Natural killer cell treated with Interleukin-12 subunit alpha and Interleukin-12 subunit beta and Interleukin-15 and Interleukin-18, amount 100 ng/mL, for 72 hours (primary cell): ENCODE measurements around the gene LRP1B. TPM values are rescaled to one million over a fixed set of nuclear protein-coding genes. Genes with fewer than 3 reads are reported as not detected.

Experiments
- ATAC-seq, 2 donors: fragments of 150-1000 bp; cut with Tn5 transposase in 1 of 2; sonication (Bioruptor Pico), chemical (Tn5 transposase) in 1 of 2; 2 replicates each; pipeline ENCODE4 v1.10.0; 2021
- DNase-seq: peaks from one replicate; pipeline ENCODE4 v3.0.0; 2022; ENCODE audit warnings: low spot score
- H3K27ac Mint-ChIP-seq, 2 donors: 1 replicate in 1 of 2; 2 replicates in 1 of 2; pipeline ENCODE4 v1.8.0; 2022; ENCODE audit warnings: mixed read lengths in 2 of 2, mild to moderate bottlenecking in 1 of 2, moderate library complexity in 1 of 2
- H3K27me3 Mint-ChIP-seq, 2 donors: 1 replicate in 1 of 2; 2 replicates in 1 of 2; pipeline ENCODE4 v1.8.0; 2022; ENCODE audit warnings: mixed read lengths in 2 of 2
- H3K36me3 Mint-ChIP-seq: one replicate; pipeline ENCODE4 v1.8.0; 2022; ENCODE audit warnings: mixed read lengths
- H3K4me1 Mint-ChIP-seq, 2 donors: 1 replicate in 1 of 2; 2 replicates in 1 of 2; pipeline ENCODE4 v1.8.0; 2022; ENCODE audit warnings: low read depth in 2 of 2, mixed read lengths in 2 of 2, mild to moderate bottlenecking in 1 of 2
- H3K4me3 Mint-ChIP-seq: one replicate; pipeline ENCODE4 v1.8.0; 2022; ENCODE audit warnings: mixed read lengths
- H3K9me3 Mint-ChIP-seq: 2 replicates; pipeline ENCODE4 v1.8.0; 2022; ENCODE audit warnings: mixed read lengths
- total RNA-seq, 2 donors: library from RNA; stranded (reverse); gene quantifications; one replicate each; pipeline ENCODE4 v1.2.3, GENCODE V29; 2022

LRP1B gene
- total RNA-seq, 2 donors from 2014 or later = not detected

DNA sequence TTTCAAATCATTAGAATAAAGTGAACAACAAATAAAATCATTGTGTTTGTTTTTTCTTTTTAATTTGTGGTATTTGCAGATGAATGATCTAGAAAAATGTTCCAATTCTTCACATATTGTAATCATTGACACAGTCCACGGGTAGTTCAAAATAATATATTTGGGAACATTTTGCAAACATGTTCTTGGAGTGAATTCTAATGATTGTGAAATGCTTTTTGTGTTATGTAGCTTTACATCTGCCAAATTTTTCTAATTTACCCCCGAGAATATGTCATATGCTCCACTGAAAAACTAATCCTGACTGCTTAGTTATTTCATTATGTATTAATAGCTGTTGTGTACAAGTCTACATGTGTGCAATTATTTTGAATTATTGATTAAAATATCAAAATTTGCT, 1882.2 kb downstream of the LRP1B start:
- Mint-ChIP-seq H3K27ac (no peak overlapping the region), H3K4me3 (no peak overlapping the region), H3K9me3 (peaks cover 5% of the 10 kb centered on the region), H3K4me1 (no peaks in the 10 kb centered on the region), H3K27me3 (no peaks in the 10 kb centered on the region), H3K36me3 (peaks cover 4% of the 10 kb centered on the region)
- ATAC-seq (no peak), DNase-seq (no peak)

DNA sequence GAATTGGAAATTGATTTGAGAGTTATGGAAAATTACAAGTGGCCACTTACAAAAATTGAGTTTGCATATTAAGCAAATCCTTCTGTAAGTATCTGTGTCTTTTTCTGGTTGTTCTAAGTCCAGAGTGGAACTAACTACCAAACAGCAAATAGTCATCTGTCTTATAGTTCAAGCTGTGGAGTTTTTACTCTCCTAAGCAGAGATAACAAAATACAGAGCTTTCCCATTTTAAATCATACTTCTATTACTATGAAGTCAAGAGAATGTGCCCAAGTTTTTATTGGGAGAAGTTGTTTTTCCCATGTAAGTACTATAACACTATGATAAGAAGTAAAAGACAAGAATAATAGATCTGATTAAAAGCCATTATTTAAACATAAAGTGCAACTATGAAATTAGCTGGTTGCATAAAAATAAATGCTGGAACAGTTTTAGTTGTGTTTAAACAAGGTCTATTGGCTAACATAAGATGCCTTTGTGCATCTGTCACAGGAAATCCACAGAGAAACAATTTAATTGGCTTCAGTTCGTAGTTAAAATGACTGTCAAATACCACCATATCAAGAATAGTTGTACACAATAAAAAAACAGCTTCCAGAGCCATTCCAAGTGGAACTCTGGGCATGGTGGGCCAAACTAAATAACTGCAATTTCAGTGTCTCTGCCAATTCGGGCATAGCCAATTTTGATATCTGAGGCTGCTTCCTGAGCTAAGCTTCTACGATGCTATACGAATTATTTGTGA, 1883.2 kb downstream of the LRP1B start:
- Mint-ChIP-seq H3K4me3 (no peak overlapping the region), H3K36me3 (peaks cover 4% of the 10 kb centered on the region), H3K27ac (no peak overlapping the region), H3K9me3 (peaks cover 13% of the 10 kb centered on the region), H3K27me3 (no peaks in the 10 kb centered on the region), H3K4me1 (no peaks in the 10 kb centered on the region)
- DNase-seq (no peak), ATAC-seq (no peak)

DNA sequence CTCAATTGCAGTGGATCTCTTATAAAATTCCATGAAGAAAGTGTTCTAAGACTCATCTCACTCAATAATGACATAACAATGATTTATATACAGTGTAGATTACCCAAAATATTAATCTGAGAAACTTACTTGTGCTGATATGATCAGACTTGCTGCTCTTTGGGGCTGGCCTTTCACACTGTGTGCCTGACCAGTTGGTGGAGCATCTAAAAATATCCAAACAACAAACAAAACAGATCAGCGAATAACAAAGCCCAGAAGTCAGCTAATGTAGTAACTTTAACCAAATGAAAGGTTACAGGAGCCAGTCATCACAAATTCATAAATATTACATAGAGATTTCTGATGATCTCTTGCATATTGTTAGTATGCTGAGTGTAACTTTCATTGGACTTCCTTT, 1883.9 kb downstream of the LRP1B start:
- Mint-ChIP-seq H3K27ac (no peak overlapping the region), H3K4me1 (no peaks in the 10 kb centered on the region), H3K9me3 (peaks cover 16% of the 10 kb centered on the region), H3K27me3 (no peaks in the 10 kb centered on the region), H3K4me3 (no peak overlapping the region), H3K36me3 (peaks cover 4% of the 10 kb centered on the region)
- DNase-seq (no peak), ATAC-seq (no peak)

DNA sequence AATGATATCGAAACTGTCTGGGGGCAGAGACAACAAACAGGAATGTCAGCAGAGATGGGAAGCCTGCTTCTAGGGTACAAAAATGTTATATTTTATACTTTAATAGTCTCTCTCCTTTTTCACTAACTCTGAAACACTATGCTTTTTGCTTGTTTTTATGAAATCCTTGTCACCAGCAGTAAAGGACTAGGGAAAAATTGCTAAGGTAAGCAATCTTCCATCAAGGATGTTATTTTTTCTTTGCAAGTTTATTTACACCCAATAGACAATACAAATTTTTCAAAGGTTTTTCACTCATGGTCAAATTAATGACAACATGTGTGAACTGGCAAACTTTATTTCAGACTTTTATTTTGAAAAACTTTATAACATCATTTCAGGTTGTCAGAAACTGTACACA, 1884.8 kb downstream of the LRP1B start:
- no peak overlapping the region for H3K27ac Mint-ChIP-seq
- H3K27me3 Mint-ChIP-seq = no peaks in the 10 kb centered on the region
- H3K4me1 Mint-ChIP-seq = no peaks in the 10 kb centered on the region
- DNase-seq = no peak
- H3K36me3 Mint-ChIP-seq = peaks cover 4% of the 10 kb centered on the region
- H3K9me3 Mint-ChIP-seq = peaks cover 16% of the 10 kb centered on the region
- no peak for ATAC-seq
- H3K4me3 Mint-ChIP-seq = no peak overlapping the region

DNA sequence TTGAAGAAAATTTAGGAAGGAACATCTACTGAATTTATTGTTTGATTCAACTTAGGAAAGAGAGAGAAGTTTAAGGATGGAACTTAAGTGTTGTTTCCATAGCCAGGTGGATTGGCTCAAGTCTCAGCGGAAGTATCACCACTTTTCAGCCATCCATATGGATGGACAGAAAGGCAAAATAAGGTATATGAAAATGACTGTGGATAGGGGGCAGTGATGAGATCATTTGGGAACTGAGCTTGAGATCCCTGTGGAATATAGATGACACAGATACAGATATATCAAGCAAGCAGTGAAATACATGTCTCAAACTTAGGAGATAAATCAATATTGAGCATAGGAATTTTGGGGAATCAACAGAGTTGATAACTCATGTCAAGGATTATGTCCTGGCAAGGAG, 1887.9 kb downstream of the LRP1B start:
- Mint-ChIP-seq H3K4me1 (no peaks in the 10 kb centered on the region), H3K4me3 (no peak overlapping the region), H3K9me3 (peaks cover 18% of the 10 kb centered on the region), H3K27me3 (no peaks in the 10 kb centered on the region), H3K36me3 (peaks cover 4% of the 10 kb centered on the region), H3K27ac (no peak overlapping the region)
- DNase-seq = no peak
- ATAC-seq = no peak

DNA sequence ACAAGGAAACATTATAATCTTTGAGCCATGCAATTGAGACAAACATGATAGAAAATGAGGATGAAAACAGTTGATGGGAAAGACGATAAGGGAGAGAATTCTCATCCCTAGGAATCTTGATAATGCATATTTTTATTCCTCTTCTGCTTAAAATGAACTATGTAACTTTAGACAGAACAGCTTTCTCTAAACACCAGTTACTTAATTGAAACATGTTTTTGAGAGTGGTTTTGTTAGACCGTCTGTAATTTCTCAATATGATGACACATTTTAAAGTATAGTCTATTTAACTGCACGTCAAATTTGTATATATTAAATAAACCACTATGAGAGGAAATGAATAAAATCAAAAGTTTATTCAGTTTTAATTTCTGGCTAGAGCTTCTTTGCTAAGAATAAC, 1896.7 kb downstream of the LRP1B start:
- H3K27ac Mint-ChIP-seq = no peak overlapping the region
- no peaks in the 10 kb centered on the region for H3K36me3 Mint-ChIP-seq
- H3K4me1 Mint-ChIP-seq = no peaks in the 10 kb centered on the region
- no peak for ATAC-seq
- DNase-seq = no peak
- no peaks in the 10 kb centered on the region for H3K27me3 Mint-ChIP-seq
- no peak overlapping the region for H3K4me3 Mint-ChIP-seq
- H3K9me3 Mint-ChIP-seq = peaks cover 3% of the 10 kb centered on the region

DNA sequence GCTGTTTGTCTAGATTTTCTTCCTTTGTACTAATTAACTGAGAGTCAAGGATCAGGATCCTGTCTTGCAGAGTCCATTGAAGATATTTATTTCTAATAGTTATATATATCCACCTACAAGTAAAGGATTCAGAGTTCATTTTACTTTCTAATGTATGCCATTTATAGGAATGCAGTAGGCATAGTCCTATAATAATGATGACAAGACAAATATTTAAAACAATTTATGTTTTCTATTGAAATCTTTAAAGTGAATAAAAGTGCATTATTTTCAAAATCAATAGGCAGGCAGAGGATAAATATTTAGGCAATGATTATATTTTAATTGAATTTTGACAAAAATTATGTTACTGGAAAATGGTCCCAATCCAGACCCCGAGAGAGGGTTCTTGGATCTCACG, 1919.9 kb downstream of the LRP1B start:
- H3K27me3 Mint-ChIP-seq = no peaks in the 10 kb centered on the region
- peaks cover 33% of the 10 kb centered on the region for H3K9me3 Mint-ChIP-seq
- no peaks in the 10 kb centered on the region for H3K36me3 Mint-ChIP-seq
- ATAC-seq (no peak), DNase-seq (no peak)
- H3K4me3 Mint-ChIP-seq = no peak overlapping the region
- no peak overlapping the region for H3K27ac Mint-ChIP-seq
- no peaks in the 10 kb centered on the region for H3K4me1 Mint-ChIP-seq

DNA sequence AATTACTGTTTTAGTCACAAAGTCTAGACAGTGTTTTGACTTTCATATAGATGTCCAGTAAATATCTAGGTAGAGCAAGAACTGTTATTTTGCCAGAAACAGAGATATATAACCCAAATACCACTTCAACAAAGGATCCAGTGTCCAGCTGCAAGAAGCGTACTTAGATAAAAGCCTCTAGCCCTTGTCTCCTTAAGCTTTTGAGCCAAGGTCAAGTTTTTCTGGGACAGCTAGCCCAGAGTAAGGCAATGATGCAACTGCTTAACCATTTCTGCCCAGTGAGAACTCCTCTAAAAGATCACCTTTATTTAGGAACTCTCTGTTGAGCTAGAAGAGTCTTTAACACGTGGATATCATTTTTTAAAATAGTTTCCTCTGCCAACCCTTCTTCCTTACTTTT, 1925.7 kb downstream of the LRP1B start:
- no peak overlapping the region for H3K4me3 Mint-ChIP-seq
- no peak for ATAC-seq
- H3K36me3 Mint-ChIP-seq = no peaks in the 10 kb centered on the region

DNA sequence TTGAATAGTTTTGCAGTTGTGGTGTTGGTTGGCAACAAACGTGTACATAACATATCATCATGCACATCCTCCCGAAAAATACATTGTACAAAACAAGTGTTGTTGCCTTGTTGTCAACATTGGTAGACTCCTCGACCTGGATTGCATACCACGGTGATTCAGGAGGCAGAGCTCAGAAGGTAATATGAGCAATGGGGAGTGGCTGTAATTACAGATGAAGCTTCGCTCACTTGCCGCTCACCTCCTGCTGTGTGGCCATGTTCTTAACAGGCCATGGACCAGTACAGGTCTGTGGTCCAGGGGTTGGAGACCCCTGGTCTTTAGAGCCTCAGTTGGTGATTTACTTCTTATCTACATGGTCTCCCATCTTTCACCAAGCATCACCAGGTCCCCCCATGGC, 1927.5 kb downstream of the LRP1B start:
- H3K4me3 Mint-ChIP-seq = no peak overlapping the region
- DNase-seq = no peak
- H3K36me3 Mint-ChIP-seq = no peaks in the 10 kb centered on the region
- no peak for ATAC-seq
- no peaks in the 10 kb centered on the region for H3K27me3 Mint-ChIP-seq
- H3K27ac Mint-ChIP-seq = no peak overlapping the region
- H3K4me1 Mint-ChIP-seq = no peaks in the 10 kb centered on the region
- H3K9me3 Mint-ChIP-seq = peaks cover 24% of the 10 kb centered on the region

More for the DNA sequence above, 1925.7 kb downstream of the LRP1B start:
- Mint-ChIP-seq H3K4me1 (no peaks in the 10 kb centered on the region), H3K27me3 (no peaks in the 10 kb centered on the region), H3K9me3 (peaks cover 24% of the 10 kb centered on the region), H3K27ac (no peak overlapping the region)
- no peak for DNase-seq

DNA sequence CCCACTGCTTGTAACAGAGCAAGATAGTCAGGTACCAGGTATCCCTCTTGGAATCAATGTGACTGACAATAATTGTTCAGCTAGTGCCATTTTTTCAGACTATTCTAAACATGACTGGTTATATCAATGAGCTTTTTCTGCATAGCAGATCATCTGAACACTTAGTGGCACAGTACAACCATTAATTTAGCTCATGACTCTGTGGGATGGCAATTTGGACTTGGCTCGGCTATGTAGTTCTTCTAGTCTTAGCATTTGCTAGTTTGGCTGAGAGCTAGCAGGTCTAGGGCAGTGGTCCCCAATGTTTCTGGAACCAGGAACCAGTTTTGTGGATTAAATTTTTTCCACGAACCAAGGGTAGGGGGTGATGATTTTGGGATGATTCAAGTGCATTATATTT, 1929.2 kb downstream of the LRP1B start:
- Mint-ChIP-seq H3K27ac (no peak overlapping the region), H3K27me3 (no peaks in the 10 kb centered on the region), H3K36me3 (no peaks in the 10 kb centered on the region), H3K4me1 (no peaks in the 10 kb centered on the region), H3K9me3 (peaks cover 17% of the 10 kb centered on the region), H3K4me3 (no peak overlapping the region)
- no peak for ATAC-seq
- DNase-seq = no peak

DNA sequence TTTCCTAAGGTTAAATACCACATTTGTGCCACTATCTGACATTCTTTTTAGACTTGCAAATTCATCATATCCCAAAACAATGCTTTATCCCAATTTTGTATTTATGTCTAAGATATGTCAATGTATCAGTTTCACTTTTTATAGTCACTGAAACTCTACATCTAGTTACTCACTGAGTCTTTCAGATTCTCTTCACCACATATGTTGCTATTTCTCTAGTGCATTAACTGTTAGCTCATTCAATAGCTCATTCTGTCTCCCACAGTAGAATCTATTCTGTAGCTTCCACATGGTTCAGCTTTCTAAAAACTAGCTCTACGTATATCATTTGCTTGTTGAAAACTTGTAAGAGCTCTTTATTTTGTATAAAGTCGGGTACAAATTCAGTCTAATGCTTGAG, 1930.1 kb downstream of the LRP1B start:
- no peak for ATAC-seq
- Mint-ChIP-seq H3K27me3 (no peaks in the 10 kb centered on the region), H3K36me3 (no peaks in the 10 kb centered on the region), H3K4me1 (no peaks in the 10 kb centered on the region), H3K4me3 (no peak overlapping the region), H3K27ac (no peak overlapping the region), H3K9me3 (peaks cover 13% of the 10 kb centered on the region)
- no peak for DNase-seq

DNA sequence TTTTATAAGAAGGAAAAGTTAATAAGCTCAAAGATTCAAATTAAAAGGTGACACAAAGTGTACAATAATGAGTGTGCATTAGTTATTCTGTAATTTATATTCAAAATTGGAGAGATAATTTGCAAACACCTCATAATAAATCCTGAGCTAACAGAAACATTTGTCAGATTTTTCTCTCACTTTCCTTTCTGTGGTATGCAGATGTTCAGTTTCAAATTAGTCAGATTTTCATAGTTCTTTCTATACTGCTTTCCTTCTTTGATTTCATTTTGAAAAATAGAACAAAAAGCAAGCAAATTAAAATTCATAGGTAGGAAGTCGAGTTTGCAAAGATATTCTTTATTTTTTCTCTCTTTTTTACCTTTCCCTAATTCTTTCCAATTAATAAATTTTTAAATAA, 1930.5 kb downstream of the LRP1B start:
- Mint-ChIP-seq H3K27ac (no peak overlapping the region), H3K4me3 (no peak overlapping the region), H3K36me3 (no peaks in the 10 kb centered on the region), H3K9me3 (peaks cover 15% of the 10 kb centered on the region), H3K27me3 (no peaks in the 10 kb centered on the region), H3K4me1 (no peaks in the 10 kb centered on the region)
- ATAC-seq (no peak), DNase-seq (no peak)

DNA sequence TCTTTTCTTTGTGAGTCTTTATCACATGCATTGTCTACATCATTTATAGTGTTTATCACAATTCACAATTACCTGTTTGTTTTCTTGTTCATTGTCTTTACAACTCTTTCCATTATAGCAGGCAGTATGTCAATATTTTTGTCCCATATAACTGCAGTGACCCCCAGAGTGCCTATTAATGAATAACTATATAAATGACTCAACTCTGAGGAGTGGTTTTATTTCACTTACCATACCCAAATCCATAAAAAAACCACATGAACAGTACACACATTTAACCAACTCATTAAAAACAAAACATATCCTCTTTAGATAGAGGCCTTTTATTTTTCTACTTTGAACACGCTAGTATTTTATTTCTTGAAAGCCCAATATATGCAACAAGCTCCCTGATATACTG, 1931.5 kb downstream of the LRP1B start:
- DNase-seq = no peak
- H3K36me3 Mint-ChIP-seq = no peaks in the 10 kb centered on the region
- H3K27ac Mint-ChIP-seq = no peak overlapping the region
- H3K4me3 Mint-ChIP-seq = no peak overlapping the region
- no peak for ATAC-seq
- H3K4me1 Mint-ChIP-seq = no peaks in the 10 kb centered on the region
- no peaks in the 10 kb centered on the region for H3K27me3 Mint-ChIP-seq
- peaks cover 10% of the 10 kb centered on the region for H3K9me3 Mint-ChIP-seq

DNA sequence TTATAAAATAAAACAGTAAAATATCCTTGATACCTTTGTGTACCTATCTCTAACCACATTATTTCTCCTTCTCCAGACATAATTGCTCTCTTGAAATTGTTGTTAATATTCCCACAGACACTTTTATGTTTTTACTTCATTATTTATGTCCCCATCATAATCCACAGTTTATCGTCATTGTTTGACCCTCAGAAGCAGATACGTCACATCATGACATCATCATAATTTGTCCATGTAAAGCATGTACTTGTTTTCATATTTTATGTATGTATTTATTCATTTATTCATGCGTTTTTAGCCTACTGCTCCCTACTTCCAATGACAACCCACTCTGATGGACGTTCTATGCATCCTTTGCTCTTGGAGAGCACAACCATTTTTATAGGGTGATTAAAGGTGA, 1943.7 kb downstream of the LRP1B start:
- H3K27me3 Mint-ChIP-seq = no peaks in the 10 kb centered on the region
- ATAC-seq (no peak), DNase-seq (no peak)
- no peak overlapping the region for H3K4me3 Mint-ChIP-seq
- no peak overlapping the region for H3K27ac Mint-ChIP-seq
- peaks cover 12% of the 10 kb centered on the region for H3K9me3 Mint-ChIP-seq
- no peaks in the 10 kb centered on the region for H3K4me1 Mint-ChIP-seq
- no peaks in the 10 kb centered on the region for H3K36me3 Mint-ChIP-seq

DNA sequence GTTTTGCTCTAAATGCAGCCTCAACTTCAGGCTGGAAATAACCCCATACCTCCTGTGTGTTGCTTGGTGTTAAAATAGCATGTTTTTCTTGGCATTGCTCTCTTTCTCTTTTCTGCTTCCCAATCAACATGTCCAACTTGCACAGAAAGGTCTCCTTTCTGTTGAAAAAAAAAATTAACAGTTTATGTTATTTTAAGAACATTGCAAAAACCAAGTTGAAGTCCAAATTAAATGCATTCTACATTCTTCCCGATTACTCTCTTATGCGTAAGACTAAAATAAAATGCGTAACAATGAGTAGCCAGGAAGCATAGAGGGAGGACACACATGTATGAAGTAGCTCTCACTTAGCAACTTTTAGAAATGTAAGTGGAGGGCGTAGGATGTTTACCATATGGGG, 1944.5 kb downstream of the LRP1B start:
- H3K27me3 Mint-ChIP-seq = no peaks in the 10 kb centered on the region
- no peak overlapping the region for H3K27ac Mint-ChIP-seq
- ATAC-seq = no peak
- H3K4me3 Mint-ChIP-seq = no peak overlapping the region
- no peak for DNase-seq
- peaks cover 18% of the 10 kb centered on the region for H3K9me3 Mint-ChIP-seq
- no peaks in the 10 kb centered on the region for H3K36me3 Mint-ChIP-seq
- no peaks in the 10 kb centered on the region for H3K4me1 Mint-ChIP-seq
